Activated CD8-positive, alpha-beta memory T cell treated with anti-CD3 and anti-CD28 coated beads for 1 hour (primary cell): ENCODE measurements around the gene TXNL4A.
"Not testable (repeated sequence)": the region's sequence is repeated elsewhere in the genome, so short reads cannot be mapped to it uniquely, and the experiment has no call there.

Source experiments
- DNase-seq, 2 donors: peaks; one replicate each; pipeline ENCODE4 v3.0.0-alpha.2; 2020; ENCODE audit warnings: low read depth in 1 of 2; ENCODE audit errors: extremely low read depth in 1 of 2

Gene TXNL4A, protein sequence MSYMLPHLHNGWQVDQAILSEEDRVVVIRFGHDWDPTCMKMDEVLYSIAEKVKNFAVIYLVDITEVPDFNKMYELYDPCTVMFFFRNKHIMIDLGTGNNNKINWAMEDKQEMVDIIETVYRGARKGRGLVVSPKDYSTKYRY

DNA sequence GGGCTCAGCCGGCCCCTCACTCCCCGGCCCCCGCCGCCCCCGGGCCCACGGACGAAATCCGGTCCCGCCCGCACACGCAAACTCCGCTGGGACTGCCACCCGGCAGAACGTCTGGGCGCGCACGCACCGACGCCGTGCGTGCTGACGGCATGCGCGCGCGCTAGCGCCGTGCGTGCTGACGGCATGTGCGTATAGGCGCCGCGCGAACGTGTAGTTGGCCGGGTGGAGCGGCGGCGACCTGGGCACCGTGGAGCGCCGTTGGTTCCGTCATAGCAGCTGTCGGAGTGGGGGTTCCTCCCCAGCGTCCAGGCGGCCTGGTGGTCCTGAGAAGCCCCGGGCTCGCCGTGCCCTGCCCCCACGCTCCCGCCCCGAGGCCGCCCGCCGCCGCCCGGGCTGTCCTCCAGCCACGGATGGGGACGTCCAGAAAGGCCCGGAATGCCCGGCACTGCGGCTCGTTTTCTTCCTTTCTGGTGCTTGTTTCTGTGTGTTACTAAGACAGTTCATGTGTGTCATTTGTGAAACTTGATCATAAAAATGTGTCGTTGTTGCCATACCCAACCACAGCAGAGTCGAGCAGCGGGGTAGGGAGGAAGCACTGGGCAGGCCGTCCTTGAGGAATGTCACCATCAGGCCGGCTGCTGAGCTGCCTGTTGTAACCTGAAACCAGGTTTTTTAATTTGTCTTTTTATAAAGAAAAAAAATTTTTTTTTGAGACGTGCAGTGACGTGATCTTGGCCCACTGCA lies at the start of gene TXNL4A:
Gene TXNL4A (minus strand): TSS at position 113 of the 744 bp plus-strand sequence. CDS start 171 bp downstream, outside the sequence.
- peak; percentile 43 to 71 for DNase-seq

DNA sequence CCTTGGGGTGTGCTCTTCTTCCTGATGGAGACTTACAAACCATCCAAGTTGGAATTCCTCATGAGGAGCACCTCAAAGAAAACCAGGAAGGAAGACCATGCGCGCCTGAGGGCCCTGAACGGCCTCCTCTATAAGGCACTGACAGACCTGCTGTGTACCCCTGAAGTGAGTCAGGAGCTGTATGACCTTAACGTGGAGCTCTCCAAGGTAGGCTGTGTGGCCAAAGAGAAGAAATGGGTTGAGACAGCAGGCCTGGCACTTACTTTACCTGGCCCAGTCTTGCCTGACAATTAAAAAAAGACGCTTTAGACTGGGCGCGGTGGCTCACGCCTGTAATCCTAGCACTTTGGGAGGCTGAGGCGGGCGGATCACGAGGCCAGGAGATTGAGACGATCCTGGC lies 48.9 kb upstream of the TXNL4A start:
- no peak for DNase-seq

- DNase-seq = no peak
Observed at GRCh38 chr18:80035997-80036396, 47.6 kb upstream of the TXNL4A start.

GRCh38 chr18:80034852-80035406 lies 46.6 kb upstream of the TXNL4A start:
- DNase-seq = no peak

GRCh38 chr18:80034068-80034851 lies 45.9 kb upstream of the TXNL4A start, which contains the start of gene RBFA:
Gene RBFA (plus strand): TSS chr18:80034434. CDS start chr18:80034496, 62 bp downstream.
- peak; percentile 100 for DNase-seq

DNA sequence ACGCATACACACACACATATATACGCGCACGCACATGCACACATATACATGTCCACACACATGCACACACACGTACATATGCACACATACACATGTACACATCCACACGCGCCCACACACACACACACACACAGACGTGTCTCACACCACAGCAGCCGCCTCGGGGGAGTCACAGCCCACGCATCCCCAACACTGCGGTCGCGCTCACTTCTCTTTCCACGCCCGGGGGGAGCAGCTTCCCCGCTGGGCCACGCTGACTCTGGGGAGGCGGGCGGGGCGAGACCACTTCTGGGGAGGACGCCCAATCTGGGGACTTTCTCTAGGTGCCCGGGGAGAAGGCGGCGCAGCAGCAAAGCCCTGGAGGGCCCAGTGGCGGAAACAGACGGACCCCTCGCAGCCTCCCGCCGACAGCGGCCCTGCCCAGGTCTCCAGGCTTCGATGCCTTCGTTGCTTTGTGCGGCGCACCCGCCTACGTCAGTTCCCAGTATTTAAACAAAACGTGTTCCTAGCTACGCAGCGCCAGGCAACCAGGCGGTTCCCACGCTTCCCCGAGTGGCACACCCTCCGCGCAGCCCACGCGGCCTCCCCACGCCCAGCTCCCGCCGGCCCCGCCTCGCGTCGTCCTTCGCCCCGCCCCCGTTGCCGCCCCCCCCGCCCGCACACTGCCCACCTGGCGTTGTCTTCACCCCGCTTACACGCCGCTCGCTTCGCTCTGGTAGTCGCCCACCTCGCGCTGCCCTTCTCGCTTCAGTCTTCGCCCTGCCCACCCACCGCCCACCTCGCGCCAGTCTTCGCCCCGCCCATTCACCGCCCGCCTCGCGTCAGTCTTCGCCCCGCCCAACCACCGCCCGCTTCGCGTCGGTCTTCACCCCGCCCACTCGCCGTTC lies 45.1 kb upstream of the TXNL4A start:
- peak; percentile 51 to 59 for DNase-seq

- DNase-seq = no peak
Observed at GRCh38 chr18:80029690-80030089, 41.3 kb upstream of the TXNL4A start.

DNA sequence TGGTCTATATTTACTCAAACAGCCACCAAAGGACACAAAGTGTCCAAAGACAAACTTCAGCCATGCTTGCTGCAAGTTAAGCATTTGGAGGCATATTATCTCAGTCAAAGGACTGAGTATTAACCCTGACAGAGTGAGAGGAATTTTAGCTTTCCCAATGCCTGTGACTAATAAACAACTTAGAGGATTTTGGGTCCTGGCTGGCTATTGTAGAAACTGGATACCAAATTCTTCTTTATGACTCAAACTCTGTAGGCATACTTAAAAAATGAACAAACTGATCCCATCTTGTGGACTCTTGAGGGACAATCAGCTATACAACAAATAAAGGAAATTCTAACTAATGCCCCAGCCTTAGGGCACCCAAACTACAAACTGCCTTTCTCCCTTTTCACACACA lies 39.4 kb upstream of the TXNL4A start:
- not testable (repeated sequence) for DNase-seq

DNA sequence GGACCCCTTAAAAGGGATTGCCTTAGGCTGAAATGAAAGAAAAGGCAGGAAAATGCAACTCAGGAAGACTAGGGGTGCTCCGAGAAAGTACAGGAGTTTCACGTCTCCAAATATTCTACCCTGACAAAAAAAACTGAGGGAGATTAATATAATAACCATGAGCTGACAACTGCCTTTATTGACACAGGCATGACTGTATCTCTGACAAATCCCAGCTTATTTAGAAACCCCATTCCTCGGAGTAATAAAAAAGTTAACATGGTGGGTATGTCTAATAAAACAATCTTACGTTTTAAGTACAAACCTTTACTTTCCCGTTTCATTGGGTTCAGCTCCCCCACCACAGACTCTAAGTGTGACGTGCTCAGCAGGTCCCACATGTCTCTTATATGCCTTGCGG lies 38.0 kb upstream of the TXNL4A start:
- DNase-seq = no peak

- no peak for DNase-seq
Observed at GRCh38 chr18:80023173-80023572, 34.8 kb upstream of the TXNL4A start.

- no peak for DNase-seq
Observed at GRCh38 chr18:80022613-80023012, 34.2 kb upstream of the TXNL4A start.

GRCh38 chr18:80012714-80013113 lies 24.4 kb upstream of the TXNL4A start:
- no peak for DNase-seq

GRCh38 chr18:80011496-80012137 lies 23.3 kb upstream of the TXNL4A start:
- DNase-seq = not testable (repeated sequence)

DNA sequence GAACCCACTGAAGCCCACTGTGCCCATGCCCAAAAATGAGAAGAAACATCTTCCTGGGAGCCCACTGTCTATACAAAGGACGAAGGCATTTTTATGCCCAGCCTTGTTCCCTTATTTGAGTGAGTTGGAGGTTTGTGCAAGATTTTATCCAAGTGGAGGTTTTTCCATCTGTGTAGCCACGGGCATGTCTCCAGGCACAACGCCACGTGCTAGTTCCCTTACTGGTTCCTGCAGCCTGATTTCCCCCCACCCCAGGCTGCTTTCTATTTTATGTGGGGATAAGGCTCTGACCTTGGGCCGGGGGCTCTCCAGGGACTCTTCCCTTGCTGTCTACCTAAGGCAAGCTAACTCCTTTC lies 22.2 kb upstream of the TXNL4A start:
- DNase-seq = no peak

DNA sequence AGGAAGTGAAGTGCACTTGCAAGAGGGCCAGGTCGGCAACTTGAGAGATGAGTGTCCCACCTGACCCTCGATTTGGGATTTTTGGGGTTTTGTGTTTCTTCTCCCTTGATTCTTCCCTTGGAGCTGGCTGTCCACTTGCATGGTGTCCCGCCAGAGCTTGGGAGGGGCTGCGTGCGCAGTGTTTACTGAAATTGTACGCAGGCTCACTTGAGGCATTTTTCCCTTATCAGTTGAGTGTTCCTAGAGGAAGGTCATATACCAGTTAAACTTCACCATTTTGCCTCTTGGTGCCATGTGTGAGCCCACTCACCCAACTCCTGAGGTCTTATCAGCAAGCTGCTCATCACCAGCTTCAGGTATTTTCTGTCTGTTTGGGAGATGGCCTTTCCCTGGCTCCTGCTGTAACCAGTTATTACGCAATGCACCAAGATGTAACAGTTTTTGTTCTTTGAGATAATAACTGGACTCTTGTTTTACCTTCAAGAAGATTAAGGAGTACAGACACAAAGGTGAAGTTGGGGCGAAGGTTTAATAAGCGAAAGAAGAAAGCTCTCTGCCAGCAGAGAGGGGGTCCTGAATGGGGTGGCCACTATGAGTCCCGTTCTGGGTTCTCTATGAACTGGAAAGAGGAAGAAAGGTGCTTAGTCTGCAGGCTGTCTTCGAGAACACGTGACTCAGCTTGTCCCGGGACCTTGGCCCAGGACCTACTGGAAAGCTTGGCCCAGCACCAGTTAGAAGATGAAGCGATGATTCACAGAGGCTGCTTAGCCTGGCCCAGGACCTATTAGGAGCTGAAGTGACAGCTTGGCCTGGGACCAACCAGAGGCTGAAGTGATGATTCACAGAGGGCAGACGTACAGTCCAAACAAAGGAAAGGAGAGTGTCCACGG lies 21.5 kb upstream of the TXNL4A start:
- DNase-seq = no peak

GRCh38 chr18:80006724-80007123 lies 18.4 kb upstream of the TXNL4A start:
- no peak for DNase-seq

DNA sequence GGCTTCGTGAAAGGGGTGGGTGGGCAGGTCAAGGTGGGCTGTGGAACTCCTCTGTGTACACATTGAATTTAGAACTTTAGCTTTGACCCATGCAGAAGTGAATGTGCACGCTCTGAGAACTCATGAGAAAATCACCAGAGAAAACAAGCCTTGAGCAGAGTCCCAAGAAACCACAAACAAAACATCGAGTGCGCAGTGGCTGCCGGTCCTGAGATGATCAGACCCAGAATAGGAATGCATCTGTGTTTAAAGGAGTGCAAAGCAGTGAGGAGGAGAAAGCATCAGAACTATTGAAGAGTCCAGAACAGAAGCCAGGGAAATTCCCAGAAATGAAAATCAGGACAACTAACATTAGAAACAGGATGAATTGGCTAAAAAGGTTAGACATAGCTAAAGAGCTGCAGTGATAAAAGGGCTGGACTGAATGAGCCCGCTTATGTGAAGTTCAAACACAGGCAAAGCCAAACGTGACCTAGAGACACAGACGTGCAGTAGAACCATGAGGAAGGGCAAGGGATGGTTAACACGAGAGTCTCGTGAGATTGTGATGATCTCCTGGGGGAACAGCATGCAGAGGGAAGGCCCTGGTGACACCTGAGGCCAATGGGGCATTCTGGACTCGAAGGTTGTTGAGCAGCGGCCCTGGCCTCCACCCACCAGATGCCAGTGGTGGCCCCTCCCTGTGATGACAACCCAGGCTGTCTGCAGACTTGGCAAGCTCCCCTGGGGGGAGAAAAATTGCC lies 16.4 kb upstream of the TXNL4A start:
- DNase-seq = no peak

DNA sequence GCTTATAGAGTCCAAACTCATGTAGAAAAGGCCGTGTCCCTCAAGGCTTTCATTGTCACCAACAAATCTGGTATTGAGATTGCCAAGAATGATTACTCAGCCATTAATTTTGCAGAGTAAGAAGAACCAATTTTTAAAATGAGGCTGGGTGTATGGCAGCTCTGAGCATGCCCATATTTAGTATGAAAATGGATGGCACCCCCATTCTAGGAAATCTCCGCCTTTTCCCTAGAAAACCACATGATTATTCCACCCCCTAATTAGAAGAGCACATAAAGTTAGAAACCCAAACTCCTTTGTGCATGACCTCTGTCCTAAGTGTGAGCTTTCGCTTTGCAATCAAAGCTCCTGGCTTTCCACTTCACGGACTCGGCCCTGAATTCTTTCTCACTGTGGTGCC lies 14.1 kb upstream of the TXNL4A start:
- DNase-seq = no peak
